Ovary (tissue), 3 donors: ENCODE data around the gene SLC5A6.
"Not testable (repeated sequence)": the region's sequence is repeated elsewhere in the genome, so short reads cannot be mapped to it uniquely, and the experiment has no call there.

Experiments used
- CTCF ChIP-seq, 3 donors: fragments of 450-650 bp in 2 of 3; fragments of 200-600 bp in 1 of 3; IDR thresholded peaks; one replicate each; pipeline versions ENCODE4 v1.5.1 to v1.8.0; 2016 to 2022; ENCODE audit warnings: antibody characterized with exemption in 3 of 3, mild to moderate bottlenecking in 1 of 3
- POLR2A ChIP-seq: fragments of 450-650 bp; IDR thresholded peaks from one replicate; pipeline ENCODE4 v1.6.1; 2017; ENCODE audit warnings: antibody characterized with exemption, mild to moderate bottlenecking, moderate library complexity
- donor health status: DM: no; HTN: no; CAD: no.

- TF ChIP-seq CTCF (IDR thresholded peaks at IDR 0.05); POLR2A: not testable (repeated sequence)
These were observed 14.0 kb downstream of the SLC5A6 start for GRCh38 chr2:27198068-27198467.
